Ascending aorta (tissue), 2 donors: Measurements from ENCODE around the gene PPM1L. TPM values are rescaled to one million over a fixed set of nuclear protein-coding genes. Genes with fewer than 3 reads are reported as not detected.

ENCODE experiments used
- DNase-seq, 2 donors: peaks; one replicate each; pipeline ENCODE4 v3.0.0-alpha.2; 2019; ENCODE audit warnings: low spot score in 2 of 2
- H3K27ac ChIP-seq, 2 donors: fragments of 200-600 bp; sonication (generic); one replicate each; pipeline ENCODE4 v1.5.1; 2016 to 2017; ENCODE audit warnings: mild to moderate bottlenecking in 1 of 2
- H3K27me3 ChIP-seq: fragments of 200-600 bp; sonication (generic); one replicate; pipeline ENCODE4 v1.5.1; 2017
- H3K36me3 ChIP-seq, 2 donors: fragments of 200-600 bp; sonication (generic); one replicate each; pipeline ENCODE4 v1.5.1; 2016
- H3K4me1 ChIP-seq, 2 donors: fragments of 200-600 bp; sonication (generic); one replicate each; pipeline ENCODE4 v1.5.1; 2016 to 2017; ENCODE audit warnings: mild to moderate bottlenecking in 1 of 2
- H3K4me3 ChIP-seq, 2 donors: fragments of 200-600 bp; sonication (generic); one replicate each; pipeline ENCODE4 v1.5.1; 2016 to 2017; ENCODE audit warnings: mild to moderate bottlenecking in 1 of 2
- H3K9me3 ChIP-seq, 2 donors: fragments of 200-600 bp; sonication (generic); one replicate each; pipeline ENCODE4 v1.5.1; 2016
- CTCF ChIP-seq, 3 experiments: fragments of 200-600 bp in 2 of 3; fragments of 450-650 bp in 1 of 3; sonication (generic) in 2 of 3; IDR thresholded peaks; one replicate each; pipeline ENCODE4 v1.5.1; 2016 to 2019; ENCODE audit warnings: antibody characterized with exemption in 3 of 3, mild to moderate bottlenecking in 1 of 3, moderate library complexity in 1 of 3
- intact Hi-C: fragments of 100-400 bp; cut with DNase I; formaldehyde crosslinking; loops from one replicate; pipeline ENCODE4 v1.15.1; 2023
- total RNA-seq: library from RNA; depleted of rRNA; stranded (reverse); fragments of >200 nt; gene quantifications from one replicate; pipeline ENCODE4 v1.1.0, GENCODE V29; 2016

The PPM1L gene
- total RNA-seq, 1 donor from 2014 or later: 20.3 TPM

- no peaks in the 10 kb centered on the region for H3K36me3 ChIP-seq
- TF ChIP-seq CTCF (IDR thresholded peaks at IDR 0.05): no peak
- no peaks in the 10 kb centered on the region for H3K27me3 ChIP-seq
- intact Hi-C loops: no loop called here
- H3K27ac ChIP-seq: no peak overlapping the region
- peaks cover 0 to 12% of the 10 kb centered on the region in 2 donors for H3K9me3 ChIP-seq
- DNase-seq: no peak
- H3K4me3 ChIP-seq: no peak overlapping the region
- no peaks in the 10 kb centered on the region for H3K4me1 ChIP-seq
Observed at GRCh38 chr3:160790726-160791125, 34.7 kb downstream of the PPM1L start.

GRCh38 chr3:160792540-160792939 lies 36.5 kb downstream of the PPM1L start:
- intact Hi-C loops: no loop called here
- no peak for DNase-seq
- no peaks in the 10 kb centered on the region for H3K36me3 ChIP-seq
- peaks cover 0 to 8% of the 10 kb centered on the region in 2 donors for H3K9me3 ChIP-seq
- no peaks in the 10 kb centered on the region for H3K27me3 ChIP-seq
- no peak for TF ChIP-seq CTCF (IDR thresholded peaks at IDR 0.05)
- no peak overlapping the region for H3K4me3 ChIP-seq
- no peaks in the 10 kb centered on the region for H3K4me1 ChIP-seq
- no peak overlapping the region for H3K27ac ChIP-seq

- TF ChIP-seq CTCF (IDR thresholded peaks at IDR 0.05): no peak
- H3K36me3 ChIP-seq: no peaks in the 10 kb centered on the region
- no peaks in the 10 kb centered on the region for H3K9me3 ChIP-seq
- H3K4me3 ChIP-seq: no peak overlapping the region
- no peaks in the 10 kb centered on the region for H3K27me3 ChIP-seq
- DNase-seq: no peak
- H3K27ac ChIP-seq: no peak overlapping the region
- intact Hi-C loops: no loop called here
- no peaks in the 10 kb centered on the region for H3K4me1 ChIP-seq
Observed at GRCh38 chr3:160793722-160794252, 37.8 kb downstream of the PPM1L start.

GRCh38 chr3:160796089-160796812 lies 40.2 kb downstream of the PPM1L start:
- TF ChIP-seq CTCF (IDR thresholded peaks at IDR 0.05): no peak
- no peak overlapping the region for H3K4me3 ChIP-seq
- H3K27me3 ChIP-seq: no peaks in the 10 kb centered on the region
- no peak for DNase-seq
- no peaks in the 10 kb centered on the region for H3K36me3 ChIP-seq
- no peaks in the 10 kb centered on the region for H3K9me3 ChIP-seq
- no peak overlapping the region for H3K27ac ChIP-seq
- intact Hi-C loops: no loop called here
- peaks cover 0 to 3% of the 10 kb centered on the region in 2 donors for H3K4me1 ChIP-seq

- intact Hi-C loops: no loop called here
- Histone ChIP-seq H3K27ac (no peak overlapping the region), H3K4me1 (peaks cover 0 to 4% of the 10 kb centered on the region in 2 donors), H3K4me3 (no peak overlapping the region), H3K9me3 (no peaks in the 10 kb centered on the region), H3K27me3 (no peaks in the 10 kb centered on the region), H3K36me3 (no peaks in the 10 kb centered on the region)
- TF ChIP-seq CTCF (IDR thresholded peaks at IDR 0.05): no peak
- DNase-seq: no peak
Observed at GRCh38 chr3:160796813-160797164, 40.8 kb downstream of the PPM1L start.
